IMR-90 (cell line): ENCODE results near the gene DOK4.

Experiments
- BHLHE40 ChIP-seq: fragments of 150-350 bp; IDR thresholded peaks from 2 replicates; pipeline ENCODE4 v1.6.1; 2016; ENCODE audit warnings: mild to moderate bottlenecking, low read depth, low read length
- CEBPB ChIP-seq: IDR thresholded peaks from 2 replicates; pipeline ENCODE4 v1.6.1; 2012; ENCODE audit warnings: low read depth, low read length, improper control_type of control experiment
- CTCF ChIP-seq: conservative IDR thresholded peaks from 2 replicates; pipeline ENCODE4 v1.5.1; 2012; ENCODE audit warnings: mild to moderate bottlenecking, low read depth, low read length, improper control_type of control experiment
- NFE2L2 ChIP-seq: fragments of 150-350 bp; IDR thresholded peaks from 2 replicates; pipeline ENCODE4 v1.6.1; 2016; ENCODE audit warnings: low read depth, mild to moderate bottlenecking, low read length
- POLR2A ChIP-seq: IDR thresholded peaks from 2 replicates; pipeline ENCODE4 v1.6.1; 2012; ENCODE audit warnings: mild to moderate bottlenecking, low read depth, low read length
- RAD21 ChIP-seq: IDR thresholded peaks from 2 replicates; pipeline ENCODE4 v1.6.1; 2012; ENCODE audit warnings: low read length, improper control_type of control experiment
- RCOR1 ChIP-seq: IDR thresholded peaks from 2 replicates; pipeline ENCODE4 v1.6.1; 2012; ENCODE audit warnings: mild to moderate bottlenecking, low read length, improper control_type of control experiment; ENCODE audit not compliant: insufficient replicate concordance
- RFX5 ChIP-seq: IDR thresholded peaks from 2 replicates; pipeline ENCODE4 v1.8.0; 2012; ENCODE audit warnings: low read depth, mild to moderate bottlenecking, low read length, moderate library complexity
- TF ChIP-seq, protein P1 (sequence below): fragments of 150-350 bp; IDR thresholded peaks from 2 replicates; pipeline ENCODE4 v1.6.1; 2016; ENCODE audit warnings: low read depth, mild to moderate bottlenecking, low read length, moderate library complexity, borderline replicate concordance

DNA sequence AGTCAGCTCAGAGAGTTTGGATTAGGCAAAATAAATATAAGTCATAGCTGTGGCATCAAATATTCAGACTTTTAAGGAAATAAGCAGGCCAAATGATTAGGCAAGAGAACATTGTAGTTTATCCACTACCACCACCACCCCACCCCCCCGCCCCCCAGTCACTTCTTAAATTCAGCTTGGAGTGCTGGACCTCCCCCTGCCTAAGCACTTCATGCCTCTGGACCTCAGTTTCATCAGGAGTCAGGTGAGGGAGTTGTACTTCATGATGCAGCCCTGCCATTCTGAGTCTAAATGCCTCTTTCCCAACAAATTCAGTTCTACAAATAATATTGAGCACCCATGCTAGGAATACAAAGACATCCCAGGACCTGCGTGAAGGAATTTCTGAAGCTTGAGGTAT lies 21.8 kb downstream of the DOK4 start:
- TF ChIP-seq CTCF (no peak), POLR2A (no peak), RAD21 (no peak), BHLHE40 (no peak), RFX5 (no peak), CEBPB (no peak), NFE2L2 (no peak), RCOR1 (no peak)
- TF ChIP-seq, protein P1, sequence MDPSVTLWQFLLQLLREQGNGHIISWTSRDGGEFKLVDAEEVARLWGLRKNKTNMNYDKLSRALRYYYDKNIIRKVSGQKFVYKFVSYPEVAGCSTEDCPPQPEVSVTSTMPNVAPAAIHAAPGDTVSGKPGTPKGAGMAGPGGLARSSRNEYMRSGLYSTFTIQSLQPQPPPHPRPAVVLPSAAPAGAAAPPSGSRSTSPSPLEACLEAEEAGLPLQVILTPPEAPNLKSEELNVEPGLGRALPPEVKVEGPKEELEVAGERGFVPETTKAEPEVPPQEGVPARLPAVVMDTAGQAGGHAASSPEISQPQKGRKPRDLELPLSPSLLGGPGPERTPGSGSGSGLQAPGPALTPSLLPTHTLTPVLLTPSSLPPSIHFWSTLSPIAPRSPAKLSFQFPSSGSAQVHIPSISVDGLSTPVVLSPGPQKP, result no peak
